Stimulated activated CD8-positive, alpha-beta memory T cell treated with anti-CD3 and anti-CD28 coated beads, Interleukin-15, amount 100 ng/mL, for 4 hours (primary cell): ENCODE measurements around the gene NBEAL2.

Experiments used
- DNase-seq, 2 donors: peaks; one replicate each; pipeline ENCODE4 v3.0.0-alpha.2; 2020; ENCODE audit warnings: low read depth in 2 of 2

NBEAL2 gene, protein sequence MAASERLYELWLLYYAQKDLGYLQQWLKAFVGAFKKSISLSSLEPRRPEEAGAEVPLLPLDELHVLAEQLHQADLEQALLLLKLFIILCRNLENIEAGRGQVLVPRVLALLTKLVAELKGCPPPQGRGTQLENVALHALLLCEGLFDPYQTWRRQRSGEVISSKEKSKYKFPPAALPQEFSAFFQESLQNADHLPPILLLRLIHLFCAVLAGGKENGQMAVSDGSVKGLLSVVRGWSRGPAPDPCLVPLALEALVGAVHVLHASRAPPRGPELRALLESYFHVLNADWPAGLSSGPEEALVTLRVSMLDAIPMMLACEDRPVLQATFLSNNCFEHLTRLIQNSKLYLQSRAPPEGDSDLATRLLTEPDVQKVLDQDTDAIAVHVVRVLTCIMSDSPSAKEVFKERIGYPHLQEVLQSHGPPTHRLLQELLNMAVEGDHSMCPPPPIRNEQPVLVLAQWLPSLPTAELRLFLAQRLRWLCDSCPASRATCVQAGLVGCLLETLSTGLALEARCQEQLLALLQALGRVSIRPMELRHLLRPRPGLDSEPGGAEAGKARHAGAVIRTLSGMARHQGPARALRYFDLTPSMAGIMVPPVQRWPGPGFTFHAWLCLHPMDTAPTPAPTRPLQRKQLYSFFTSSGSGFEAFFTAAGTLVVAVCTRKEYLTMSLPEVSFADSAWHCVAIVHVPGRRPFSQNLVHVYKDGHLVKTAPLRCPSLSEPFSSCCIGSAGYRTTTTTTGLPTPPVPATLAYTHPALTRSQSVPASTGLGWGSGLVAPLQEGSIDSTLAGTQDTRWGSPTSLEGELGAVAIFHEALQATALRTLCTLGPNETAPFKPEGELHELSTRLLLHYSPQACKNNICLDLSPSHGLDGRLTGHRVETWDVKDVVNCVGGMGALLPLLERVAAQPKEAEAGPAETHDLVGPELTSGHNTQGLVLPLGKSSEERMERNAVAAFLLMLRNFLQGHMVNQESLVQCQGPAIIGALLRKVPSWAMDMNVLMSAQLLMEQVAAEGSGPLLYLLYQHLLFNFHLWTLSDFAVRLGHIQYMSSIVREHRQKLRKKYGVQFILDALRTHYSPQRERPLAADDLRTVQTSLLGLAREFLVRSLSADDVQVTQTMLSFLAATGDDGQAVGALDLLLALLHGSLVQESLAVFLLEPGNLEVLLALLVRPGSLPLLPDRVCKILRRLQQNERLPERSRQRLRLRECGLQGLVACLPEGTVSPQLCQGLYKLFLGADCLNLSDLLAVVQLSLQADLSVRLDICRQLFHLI (N-terminal part only)

DNA sequence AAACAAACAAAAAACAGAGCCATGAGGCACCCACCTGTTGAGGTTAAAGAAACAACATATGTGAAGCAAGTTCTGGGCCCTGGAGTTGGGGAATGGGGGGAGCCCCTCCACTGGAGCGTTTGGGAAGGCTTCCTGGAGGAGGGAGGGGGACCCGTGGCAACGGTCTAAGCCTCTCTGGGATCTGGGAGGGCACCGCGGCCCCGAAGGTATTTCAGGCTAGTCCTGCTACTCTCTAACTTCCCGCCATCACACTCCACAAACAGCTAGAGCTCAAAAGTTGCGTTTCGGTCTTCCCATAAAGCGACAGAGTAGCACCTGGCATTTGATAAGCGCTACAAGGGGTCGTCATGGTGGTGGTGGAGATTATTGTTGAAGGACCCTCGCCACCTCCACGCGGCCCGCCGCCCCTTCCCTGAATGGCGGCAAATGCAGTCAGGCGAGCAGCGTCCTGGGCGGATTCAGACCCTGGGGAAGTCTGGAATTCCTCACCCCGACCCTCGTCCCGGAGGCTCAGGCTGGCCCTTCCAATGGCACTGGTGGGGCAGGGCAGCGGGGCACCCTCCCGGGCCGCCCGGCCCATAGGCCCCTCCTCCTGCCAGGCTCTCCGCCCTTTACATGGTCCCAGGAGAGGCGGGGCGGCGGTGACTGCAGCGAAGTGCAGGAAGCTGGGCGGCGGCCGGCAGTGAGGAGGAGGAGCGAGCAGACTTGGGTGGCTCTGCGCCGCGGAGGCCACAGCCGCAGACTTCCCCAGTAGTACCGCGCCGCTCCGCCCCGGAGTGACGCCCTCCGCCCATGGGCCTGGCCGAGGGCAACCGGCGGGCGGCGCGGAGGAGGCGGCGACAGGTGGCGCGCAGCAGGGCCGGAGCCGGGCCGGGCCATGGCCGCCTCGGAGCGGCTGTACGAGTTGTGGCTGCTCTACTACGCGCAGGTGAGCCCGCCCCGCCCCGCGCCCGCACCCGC is at the start of gene NBEAL2:
Gene NBEAL2, plus strand, starts transcription at position 682 of the 960 bp plus-strand sequence. Its CDS starts 196 bp downstream, at position 878.
- DNase-seq: peak; percentile 92 to 93

DNA sequence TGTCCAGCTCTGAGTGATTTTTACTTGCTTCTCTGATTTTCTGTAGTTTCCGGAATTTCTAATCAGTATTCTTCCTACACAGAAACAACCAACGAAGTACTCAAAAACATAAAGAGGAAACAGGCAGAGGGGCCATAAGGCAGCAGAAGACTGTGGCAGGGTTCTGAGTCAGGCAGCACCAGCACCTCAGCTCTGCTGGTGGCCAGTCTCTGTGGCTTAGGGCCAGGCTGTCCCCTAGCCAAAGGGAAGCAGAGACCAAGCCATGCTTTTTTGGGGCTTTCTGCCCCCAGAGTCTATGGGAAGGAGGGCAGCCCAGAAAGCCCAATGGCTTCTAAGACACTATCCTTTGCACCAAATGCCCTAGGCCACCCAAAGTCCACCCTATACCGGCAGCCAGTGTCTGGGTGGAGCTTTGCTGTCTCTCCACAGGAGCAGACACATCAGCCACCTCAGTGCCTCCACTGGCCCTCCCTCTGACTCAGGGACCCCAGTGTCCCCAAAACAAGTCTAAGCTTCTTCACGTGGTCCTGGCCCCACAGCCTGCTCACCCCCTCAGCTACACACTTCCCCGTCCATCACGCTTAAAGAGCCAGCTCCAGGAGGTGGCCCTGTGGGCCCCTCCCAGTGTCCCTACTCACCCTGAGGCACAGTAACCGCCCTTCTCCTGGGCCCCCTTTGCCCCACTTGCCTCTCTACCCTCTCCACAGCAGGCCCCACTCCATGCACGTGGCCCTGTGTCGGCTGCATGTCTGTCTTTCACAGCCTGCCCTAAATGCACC is 49.1 kb upstream of the NBEAL2 start:
- no peak for DNase-seq

DNA sequence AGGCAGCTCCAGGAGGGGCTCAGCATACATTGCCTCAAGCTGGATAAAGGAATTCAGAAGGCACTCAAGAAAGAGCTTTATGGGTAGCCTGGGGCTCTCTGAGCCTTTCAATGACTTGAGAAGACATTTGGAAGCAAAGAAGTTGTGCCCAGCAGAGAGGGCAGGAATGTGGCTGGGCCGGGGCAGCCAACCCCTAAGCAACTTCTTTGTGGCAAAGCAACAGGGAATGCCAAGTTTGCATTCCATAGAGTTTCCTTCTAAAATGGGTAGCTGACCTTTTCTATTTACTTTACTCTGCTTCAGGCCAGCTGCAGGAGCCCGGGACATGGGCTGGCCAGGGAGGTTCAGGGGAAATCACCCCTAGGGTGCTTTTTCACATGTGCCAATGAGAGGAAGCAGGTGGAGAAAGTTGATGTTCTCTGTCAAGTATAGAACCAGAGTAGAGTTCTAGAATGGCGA is 48.5 kb upstream of the NBEAL2 start:
- no peak for DNase-seq

DNA sequence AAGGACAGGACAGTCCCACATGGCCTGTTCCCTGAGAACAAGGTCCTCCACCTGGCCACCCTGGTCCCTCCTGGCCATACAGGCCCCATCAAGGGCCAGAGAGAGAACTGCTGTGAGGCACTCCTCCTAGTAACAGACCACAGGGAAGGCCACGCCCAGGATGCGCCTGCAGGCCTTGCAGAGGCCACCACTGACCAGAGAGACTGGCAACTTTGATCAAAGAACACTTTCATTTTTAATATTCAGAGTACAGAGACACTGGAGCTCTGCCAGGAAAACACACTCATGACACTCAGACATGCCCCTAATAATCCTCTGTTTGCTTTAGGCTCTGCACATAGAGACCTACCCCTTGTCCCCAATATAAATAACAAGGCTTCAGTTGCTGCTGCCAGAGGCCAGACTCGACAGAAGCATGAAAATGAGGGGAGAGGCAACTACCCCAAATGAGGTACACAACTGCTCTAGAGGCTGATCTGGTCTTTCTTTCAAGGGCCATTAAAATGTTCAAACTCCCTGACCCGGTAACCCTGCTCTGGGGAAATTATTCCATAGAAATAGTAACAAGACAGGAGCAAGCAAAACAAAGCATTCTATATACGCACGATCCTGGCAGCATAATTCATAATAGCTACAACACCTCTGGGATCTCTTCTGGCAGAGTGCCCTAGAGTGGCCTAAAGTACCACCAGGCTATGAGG is 47.7 kb upstream of the NBEAL2 start:
- DNase-seq: no peak

DNA sequence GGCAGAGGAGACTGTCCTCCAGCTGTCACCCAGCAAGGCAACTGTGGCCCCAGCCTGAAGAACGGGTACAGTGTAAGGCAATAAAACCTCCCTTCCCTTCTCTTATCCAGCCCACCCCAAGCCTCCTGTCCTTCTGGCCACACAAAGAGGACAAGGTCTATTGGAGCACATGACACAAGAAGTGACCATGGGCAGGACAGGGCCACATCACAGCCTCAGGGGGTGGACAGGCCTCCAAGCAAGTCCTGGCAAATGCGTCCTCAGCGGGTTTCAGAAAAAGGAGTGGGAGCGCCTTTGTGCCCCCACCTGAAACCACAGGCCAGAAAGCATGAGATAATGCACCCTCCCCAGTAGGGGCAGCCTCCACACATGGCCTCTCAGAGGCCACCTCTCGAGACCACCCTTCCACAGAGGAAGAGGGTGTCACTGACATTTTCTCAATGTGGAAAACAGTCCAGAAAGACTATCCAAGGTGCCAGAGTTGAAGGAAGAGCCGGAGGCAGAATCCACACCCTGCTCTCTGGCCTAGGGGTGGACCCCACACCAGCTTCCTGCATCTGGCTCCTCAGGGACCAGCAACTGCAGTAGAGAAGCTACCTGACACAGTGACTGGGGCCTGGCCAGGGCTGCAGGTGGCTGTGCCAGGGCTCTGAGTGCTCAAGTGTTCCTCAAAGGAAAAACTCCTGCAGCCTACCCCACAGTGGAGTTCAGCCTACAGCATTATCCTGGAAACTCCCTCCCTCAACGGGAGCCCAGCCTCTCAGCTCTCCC is 46.8 kb upstream of the NBEAL2 start:
- no peak for DNase-seq

DNA sequence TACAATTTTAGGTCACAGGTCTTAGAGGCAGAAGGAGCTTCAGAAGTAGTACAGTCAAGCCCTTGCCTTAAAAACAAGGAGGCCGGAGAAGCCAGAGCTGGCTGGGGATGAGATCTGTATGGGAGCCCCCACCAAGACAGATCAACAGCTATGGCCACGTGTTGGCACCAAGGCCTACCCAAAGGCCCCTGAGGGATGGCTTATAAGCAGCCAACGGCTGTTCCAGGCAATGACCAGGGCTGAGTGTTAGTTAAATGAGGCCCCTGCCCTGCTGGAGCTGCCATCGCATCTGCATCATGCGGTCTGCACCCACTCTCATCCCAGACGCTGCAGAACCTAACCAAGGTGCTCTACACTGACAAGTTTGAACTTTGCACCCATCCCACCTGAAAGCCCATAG is 46.2 kb upstream of the NBEAL2 start:
- no peak for DNase-seq

DNA sequence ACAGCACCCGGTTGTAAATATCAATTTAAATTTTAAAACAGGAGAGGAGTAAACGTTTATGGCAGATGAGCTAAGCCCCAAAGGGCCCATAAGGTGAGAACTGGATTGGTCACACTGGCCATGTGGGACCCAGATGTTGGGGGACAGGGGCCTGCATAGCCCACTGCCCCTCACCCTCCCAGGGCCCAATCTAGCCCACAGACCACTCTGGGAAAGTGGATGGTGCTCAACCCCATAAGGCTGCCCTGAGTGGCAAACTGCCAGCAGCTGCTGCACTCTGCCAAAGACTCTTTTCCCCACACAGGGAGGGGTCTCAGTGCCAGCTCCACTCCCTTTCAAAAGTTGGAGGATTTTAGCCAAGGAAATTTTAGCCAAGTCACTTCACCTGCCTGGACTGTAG is 45.4 kb upstream of the NBEAL2 start:
- no peak for DNase-seq

DNA sequence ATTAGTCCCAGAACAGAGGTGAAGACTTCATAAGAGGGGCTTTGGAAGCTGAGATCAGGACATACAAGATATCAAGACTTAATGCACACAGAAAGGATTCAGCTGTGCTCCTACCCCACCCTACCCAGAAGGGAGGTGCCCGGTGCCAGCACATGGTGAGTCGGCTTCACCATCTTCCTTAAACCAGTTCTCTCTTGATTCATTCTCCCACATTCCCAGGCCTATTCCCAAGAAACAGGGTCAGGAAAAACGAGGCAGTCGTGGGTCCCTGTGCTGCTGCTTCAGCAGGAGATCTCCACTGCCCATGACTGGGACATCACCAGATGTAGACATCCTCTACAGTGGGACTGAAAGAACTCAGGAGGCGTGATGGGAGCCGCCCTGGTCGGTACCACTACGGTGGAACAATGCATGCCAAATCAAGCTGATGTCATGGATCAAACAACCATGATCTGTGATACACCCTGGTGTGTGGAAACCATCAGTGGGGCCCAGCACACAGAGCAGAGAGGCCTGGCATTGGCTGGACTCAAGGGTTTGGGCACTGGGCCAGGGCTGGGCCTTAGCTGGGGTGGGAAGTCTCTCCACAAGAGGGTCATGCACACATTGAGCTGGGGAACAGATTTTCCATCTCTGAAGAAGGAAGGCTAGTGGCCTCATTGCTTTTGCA is 44.8 kb upstream of the NBEAL2 start:
- DNase-seq: no peak

DNA sequence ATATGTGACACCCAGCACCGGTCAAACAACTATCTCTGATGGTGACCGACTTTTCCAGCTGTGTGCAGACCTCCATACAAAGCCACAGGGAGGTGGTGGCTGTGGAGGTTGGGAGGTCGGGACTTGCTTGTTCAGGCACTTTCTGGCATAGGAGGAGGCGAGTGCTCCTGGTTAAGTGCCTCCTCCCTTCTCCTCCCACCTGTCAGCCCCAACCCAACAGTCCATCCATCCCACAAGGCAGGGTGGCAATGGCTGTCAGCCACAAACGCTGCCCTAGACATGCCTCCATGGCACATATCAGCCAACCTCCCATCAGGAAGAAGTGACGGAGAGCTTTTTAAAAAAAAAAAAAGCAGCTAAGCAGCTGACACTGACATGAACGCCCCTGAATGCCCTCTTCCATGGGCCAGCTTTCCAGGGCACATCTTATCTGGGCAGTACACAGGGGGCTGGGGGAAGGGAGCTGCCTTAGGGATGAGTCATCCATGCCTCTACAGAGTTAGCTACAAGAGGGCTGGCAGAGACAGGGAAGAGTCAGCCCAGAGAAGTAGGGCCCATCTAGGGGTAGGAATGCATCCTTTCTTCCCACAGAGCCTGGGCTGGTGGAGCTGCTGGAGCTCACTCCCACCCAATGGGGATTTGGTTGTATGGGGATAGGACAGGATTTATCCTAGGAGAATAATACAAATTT is 44.2 kb upstream of the NBEAL2 start:
- no peak for DNase-seq

DNA sequence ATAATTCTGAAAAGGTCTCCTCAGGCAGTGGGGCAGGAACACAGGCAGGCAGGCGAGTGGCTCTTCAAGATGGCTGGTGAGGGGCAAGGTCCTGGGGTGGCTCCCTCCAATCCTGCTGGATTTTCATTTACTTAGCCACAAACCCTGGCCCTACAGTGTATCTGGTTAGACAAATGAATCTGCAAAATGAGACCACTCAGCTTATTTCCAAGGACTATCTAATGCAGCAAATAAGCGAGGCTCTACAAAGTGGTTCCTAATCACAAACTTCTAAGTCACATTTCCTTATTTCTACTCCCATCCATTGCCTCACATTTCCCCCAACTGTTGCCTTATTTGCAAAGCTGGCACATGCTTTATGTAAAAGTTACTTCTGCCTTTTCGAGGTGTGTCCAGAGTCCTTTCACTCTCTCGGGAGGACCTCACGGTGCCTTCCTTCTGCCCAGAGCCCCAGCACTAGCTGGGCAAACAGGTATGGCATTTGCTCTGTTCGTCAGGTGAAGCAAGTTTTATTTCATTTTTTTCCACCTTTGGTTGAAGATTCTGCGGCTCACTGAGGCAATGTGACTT is 43.4 kb upstream of the NBEAL2 start:
- no peak for DNase-seq

DNA sequence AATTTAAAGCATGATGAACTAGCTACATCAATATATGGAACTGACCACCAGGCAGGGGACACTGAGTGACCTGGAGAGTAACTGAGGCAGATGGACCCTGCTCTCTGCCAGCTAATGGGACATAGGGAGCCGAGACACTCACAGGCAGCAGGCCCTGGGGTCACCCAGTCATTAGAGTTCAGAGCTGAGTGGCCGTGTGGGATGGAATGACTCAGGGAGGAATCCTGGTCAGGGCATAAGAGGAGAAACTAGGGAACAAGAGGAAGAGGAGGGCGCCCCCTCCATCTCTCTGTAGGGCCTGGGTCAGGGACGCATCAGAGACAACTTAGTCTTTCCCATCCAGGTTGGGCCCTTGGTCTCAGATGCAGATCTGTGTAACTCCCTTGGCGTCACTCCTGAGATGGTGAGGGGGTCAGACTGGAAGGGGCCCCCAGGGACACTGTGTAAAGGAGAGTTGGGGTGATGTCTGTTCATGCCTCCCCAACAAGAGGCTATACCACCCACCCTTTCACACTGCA is 42.7 kb upstream of the NBEAL2 start:
- no peak for DNase-seq

DNA sequence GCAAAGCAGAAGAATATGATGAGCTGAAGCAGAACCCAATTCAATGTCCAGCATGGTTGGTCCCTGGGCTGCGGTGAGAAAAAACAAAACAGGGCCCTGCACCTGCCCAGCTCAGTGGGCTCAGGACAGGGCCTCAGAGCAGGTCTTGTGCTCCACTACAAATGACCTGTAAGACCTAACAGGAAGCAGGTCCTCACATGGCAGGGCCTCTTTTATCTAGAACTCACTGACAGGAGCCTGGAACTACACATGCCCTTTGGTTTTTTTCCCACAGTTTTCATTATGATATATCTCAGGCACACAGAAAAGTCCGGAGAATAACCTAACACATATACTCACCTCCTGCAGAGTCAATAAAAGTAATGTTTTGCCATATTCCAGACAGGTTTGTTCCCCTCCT is 41.3 kb upstream of the NBEAL2 start:
- no peak for DNase-seq

DNA sequence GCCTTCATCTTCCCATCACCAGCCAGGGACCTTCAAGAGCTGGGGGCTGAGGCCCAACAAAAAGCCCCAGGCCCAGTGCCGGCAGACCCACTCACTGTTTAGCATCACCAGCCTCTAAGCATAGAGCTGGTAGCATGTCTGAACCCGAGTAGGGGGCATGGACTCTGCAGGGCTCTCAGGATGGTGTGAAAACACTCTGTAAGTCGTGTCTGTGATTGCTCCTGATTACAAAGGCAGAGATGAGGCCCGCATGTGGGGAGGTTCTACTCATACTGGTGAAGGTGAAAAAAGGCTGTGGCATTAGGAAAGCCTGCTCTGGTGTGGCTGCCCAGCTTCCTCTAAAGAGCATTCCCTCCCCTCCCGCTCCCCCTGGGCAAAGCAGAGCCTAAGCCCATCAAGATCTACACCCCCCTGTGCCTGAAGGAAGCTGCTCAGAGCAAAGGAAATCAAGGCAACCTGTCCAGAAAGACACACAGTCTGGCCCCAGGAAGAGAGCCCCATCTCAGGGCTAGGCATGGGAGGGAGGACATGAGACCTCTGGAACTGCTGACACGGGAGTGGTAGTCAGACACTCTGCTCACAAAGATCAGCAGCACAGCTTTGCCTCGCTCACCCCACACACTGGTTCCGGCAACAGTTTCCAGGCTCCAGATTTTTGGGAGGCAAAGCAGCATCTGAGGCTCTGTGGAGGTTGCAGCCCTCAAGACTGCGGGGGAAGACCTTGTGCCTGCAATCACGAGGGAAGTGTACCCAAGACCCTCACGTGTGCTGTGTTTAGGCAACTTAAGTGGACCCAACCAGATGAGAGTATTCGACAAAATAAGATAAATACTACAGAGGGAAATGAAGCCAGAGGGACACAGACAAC is 39.7 kb upstream of the NBEAL2 start:
- no peak for DNase-seq

DNA sequence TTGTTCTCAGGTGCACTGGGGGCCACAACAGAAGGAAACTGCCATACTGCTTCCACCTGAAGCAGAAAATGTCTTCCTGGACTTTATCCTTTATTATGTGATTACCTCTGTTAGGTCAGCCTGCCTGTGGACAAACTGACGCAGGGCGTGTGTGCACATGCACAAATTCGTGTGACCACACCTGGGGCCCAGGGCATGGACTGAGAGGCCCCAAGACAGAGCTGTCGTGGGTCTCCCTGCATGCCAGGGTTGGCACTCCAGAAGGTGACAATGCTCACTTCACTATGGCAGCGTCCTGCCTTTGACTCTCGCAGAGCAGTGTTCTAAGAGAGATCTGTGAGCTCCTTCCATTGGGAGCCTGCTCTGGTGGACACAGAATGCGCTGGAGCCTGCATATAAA is 37.4 kb upstream of the NBEAL2 start:
- DNase-seq: no peak

DNA sequence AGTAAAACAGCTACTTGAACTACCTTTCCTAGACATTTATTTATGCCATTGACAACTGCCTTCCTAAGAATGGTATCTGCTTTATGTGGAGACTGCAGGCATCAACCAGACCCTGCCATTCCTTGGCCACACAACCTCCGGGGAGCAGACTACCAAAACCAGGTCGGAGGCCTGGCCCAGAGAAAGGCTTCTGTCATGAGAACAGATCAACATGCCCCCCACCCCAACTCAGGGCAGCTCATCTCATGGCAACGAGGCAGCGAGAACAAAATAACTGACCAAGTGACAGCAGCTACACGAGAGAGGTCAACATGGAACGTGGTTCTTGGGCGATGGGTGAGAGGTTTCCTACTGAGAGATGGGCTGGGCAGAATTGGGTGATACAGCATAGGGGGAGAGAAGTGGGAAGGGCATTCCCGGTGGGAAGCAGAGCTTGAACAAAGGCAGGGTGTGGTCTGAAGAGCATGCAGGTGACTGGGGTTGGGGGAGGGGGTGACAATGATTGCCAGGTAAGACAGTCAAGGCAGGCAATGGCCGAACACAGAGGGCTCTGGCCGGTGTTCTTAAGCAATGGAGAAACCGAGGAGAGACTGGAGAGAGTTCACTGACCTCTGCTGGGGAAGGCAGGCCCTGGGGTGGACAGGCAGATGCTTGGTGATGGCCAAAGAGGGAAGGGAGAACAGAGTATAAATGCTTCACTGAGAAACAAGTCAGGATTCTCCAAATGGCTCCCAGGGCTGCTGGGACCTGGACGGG is 36.8 kb upstream of the NBEAL2 start:
- DNase-seq: no peak
